K562 (cell line): ENCODE data around the gene ZCCHC3. TPM values are rescaled to one million over a fixed set of nuclear protein-coding genes. Genes with fewer than 3 reads are reported as not detected.
A peak's percentile ranks its signal among the peaks of the same experiment; 100 is the strongest.

ENCODE experiments used
- HMGN3 ChIP-seq: IDR thresholded peaks from 2 replicates; pipeline ENCODE4 v1.6.1; 2011; ENCODE audit warnings: borderline replicate concordance, low read depth, mild to moderate bottlenecking, mixed read lengths, low read length; ENCODE audit not compliant: insufficient read length; ENCODE audit errors: extremely low read depth
- RFX5 ChIP-seq: IDR thresholded peaks from 2 replicates; pipeline ENCODE4 v1.6.1; 2011; ENCODE audit warnings: low read depth, mild to moderate bottlenecking, improper control_type of control experiment, low read length
- ZC3H11A ChIP-seq: IDR thresholded peaks from 2 replicates; pipeline ENCODE4 v1.6.1; 2012; ENCODE audit warnings: low read depth, low read length, improper control_type of control experiment
- ZFX ChIP-seq: sonication (generic); formaldehyde crosslinking; IDR thresholded peaks from 2 replicates; pipeline ENCODE4 v1.8.0; 2022; ENCODE audit warnings: mild to moderate bottlenecking, missing genetic modification reagents, moderate library complexity
- ZNF77 ChIP-seq: fragments of 250-450 bp; sonication (Bioruptor Pico); IDR thresholded peaks from 2 replicates; pipeline ENCODE4 v1.5.0; 2020
- ZZZ3 ChIP-seq: fragments of 450-650 bp; IDR thresholded peaks from 2 replicates; pipeline ENCODE4 v1.6.1; 2016; ENCODE audit warnings: antibody characterized with exemption, mild to moderate bottlenecking, moderate library complexity
- polyA plus RNA-seq, 8 experiments: library from polyadenylated mRNA; depleted of rRNA in 4 of 8; stranded (reverse) in 5 of 8; unstranded in 3 of 8; fragments of >200 nt; fragmentation: Nextera tagmentation in 2 of 8; fragmentation: Illumina TruSeq in 1 of 8; extraction: Ambion mirVana in 2 of 8; extraction: Trizol in 1 of 8; gene quantifications; 2 replicates each; pipeline versions ENCODE4 v1.2.1 to v1.2.3, GENCODE V29; 2011 to 2014; ENCODE audit warnings: inconsistent platforms in 1 of 8, missing spikeins in 1 of 8
- total RNA-seq, 7 experiments: library from RNA; depleted of rRNA in 6 of 7; stranded (reverse); fragments of >200 nt in 6 of 7; fragmentation: Illumina TruSeq in 2 of 7; extraction: Trizol in 2 of 7; gene quantifications; 2 replicates each; pipeline versions ENCODE4 v1.2.1 to v1.2.3, GENCODE V29; 2011 to 2021; ENCODE audit warnings: low replicate concordance in 1 of 7
- TF ChIP-seq, protein P1 (sequence below): fragments of 450-650 bp; IDR thresholded peaks from 2 replicates; pipeline ENCODE4 v1.6.1; 2016; ENCODE audit warnings: mild to moderate bottlenecking, moderate library complexity
- TF ChIP-seq, protein P2 (sequence below): sonication (generic); formaldehyde crosslinking; IDR thresholded peaks from 2 replicates; pipeline ENCODE4 v1.8.0; 2022; ENCODE audit warnings: mild to moderate bottlenecking, missing genetic modification reagents
- TF ChIP-seq, protein P3 (sequence below), 2 experiments: IDR thresholded peaks; 2 replicates each; pipeline ENCODE4 v1.6.1; 2011; ENCODE audit warnings: borderline replicate concordance in 1 of 2, control low read depth in 1 of 2, low read depth in 1 of 2, low read length in 1 of 2, mild to moderate bottlenecking in 1 of 2, mixed read lengths in 1 of 2, moderate library complexity in 1 of 2; ENCODE audit not compliant: insufficient read depth in 1 of 2, insufficient read length in 1 of 2, poor library complexity in 1 of 2, severe bottlenecking in 1 of 2; ENCODE audit errors: extremely low read depth in 1 of 2

Gene ZCCHC3
- total and polyA plus RNA-seq, 9 of the 15 experiments (the other 6 are each of a cell fraction or from before 2014, with no cell fraction given), result 2.8 to 23.3 (median 16.5) TPM

DNA sequence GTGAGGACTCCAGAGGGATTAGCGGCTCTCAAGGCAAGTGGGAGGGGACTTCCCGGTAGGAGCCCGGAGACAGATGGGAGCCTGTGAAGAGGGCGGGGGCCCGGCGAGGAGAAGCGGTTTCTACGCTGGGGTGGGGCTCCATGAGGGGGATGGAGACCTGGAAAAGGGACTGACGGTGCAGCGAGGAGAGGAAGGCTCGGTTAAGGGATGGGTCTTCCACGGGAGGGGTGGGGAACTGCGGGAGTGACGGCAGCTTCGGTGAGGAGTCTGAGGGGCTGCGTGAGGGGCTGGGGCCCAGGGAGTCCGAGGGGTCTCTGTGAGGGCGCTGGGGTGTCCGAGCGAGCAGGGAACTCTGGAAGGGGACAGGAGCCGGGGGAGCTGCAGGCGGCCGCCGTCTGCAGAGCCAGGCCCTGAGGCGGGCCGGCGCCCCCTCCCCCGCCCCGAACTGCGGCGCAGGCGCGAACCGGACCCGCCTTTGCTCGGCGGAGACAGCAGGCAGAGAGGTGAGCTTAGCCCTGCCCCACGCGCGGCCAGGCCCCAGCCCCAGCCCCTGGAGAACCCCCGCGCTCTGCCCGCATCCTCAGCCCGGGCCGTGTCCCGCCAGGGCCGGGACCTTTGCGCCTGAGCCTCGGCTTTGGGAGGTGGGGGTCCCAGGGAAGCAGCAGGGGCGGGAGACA is 49.4 kb downstream of the ZCCHC3 start, which contains the start of gene NRSN2 (continued):
- TF ChIP-seq, protein P1, sequence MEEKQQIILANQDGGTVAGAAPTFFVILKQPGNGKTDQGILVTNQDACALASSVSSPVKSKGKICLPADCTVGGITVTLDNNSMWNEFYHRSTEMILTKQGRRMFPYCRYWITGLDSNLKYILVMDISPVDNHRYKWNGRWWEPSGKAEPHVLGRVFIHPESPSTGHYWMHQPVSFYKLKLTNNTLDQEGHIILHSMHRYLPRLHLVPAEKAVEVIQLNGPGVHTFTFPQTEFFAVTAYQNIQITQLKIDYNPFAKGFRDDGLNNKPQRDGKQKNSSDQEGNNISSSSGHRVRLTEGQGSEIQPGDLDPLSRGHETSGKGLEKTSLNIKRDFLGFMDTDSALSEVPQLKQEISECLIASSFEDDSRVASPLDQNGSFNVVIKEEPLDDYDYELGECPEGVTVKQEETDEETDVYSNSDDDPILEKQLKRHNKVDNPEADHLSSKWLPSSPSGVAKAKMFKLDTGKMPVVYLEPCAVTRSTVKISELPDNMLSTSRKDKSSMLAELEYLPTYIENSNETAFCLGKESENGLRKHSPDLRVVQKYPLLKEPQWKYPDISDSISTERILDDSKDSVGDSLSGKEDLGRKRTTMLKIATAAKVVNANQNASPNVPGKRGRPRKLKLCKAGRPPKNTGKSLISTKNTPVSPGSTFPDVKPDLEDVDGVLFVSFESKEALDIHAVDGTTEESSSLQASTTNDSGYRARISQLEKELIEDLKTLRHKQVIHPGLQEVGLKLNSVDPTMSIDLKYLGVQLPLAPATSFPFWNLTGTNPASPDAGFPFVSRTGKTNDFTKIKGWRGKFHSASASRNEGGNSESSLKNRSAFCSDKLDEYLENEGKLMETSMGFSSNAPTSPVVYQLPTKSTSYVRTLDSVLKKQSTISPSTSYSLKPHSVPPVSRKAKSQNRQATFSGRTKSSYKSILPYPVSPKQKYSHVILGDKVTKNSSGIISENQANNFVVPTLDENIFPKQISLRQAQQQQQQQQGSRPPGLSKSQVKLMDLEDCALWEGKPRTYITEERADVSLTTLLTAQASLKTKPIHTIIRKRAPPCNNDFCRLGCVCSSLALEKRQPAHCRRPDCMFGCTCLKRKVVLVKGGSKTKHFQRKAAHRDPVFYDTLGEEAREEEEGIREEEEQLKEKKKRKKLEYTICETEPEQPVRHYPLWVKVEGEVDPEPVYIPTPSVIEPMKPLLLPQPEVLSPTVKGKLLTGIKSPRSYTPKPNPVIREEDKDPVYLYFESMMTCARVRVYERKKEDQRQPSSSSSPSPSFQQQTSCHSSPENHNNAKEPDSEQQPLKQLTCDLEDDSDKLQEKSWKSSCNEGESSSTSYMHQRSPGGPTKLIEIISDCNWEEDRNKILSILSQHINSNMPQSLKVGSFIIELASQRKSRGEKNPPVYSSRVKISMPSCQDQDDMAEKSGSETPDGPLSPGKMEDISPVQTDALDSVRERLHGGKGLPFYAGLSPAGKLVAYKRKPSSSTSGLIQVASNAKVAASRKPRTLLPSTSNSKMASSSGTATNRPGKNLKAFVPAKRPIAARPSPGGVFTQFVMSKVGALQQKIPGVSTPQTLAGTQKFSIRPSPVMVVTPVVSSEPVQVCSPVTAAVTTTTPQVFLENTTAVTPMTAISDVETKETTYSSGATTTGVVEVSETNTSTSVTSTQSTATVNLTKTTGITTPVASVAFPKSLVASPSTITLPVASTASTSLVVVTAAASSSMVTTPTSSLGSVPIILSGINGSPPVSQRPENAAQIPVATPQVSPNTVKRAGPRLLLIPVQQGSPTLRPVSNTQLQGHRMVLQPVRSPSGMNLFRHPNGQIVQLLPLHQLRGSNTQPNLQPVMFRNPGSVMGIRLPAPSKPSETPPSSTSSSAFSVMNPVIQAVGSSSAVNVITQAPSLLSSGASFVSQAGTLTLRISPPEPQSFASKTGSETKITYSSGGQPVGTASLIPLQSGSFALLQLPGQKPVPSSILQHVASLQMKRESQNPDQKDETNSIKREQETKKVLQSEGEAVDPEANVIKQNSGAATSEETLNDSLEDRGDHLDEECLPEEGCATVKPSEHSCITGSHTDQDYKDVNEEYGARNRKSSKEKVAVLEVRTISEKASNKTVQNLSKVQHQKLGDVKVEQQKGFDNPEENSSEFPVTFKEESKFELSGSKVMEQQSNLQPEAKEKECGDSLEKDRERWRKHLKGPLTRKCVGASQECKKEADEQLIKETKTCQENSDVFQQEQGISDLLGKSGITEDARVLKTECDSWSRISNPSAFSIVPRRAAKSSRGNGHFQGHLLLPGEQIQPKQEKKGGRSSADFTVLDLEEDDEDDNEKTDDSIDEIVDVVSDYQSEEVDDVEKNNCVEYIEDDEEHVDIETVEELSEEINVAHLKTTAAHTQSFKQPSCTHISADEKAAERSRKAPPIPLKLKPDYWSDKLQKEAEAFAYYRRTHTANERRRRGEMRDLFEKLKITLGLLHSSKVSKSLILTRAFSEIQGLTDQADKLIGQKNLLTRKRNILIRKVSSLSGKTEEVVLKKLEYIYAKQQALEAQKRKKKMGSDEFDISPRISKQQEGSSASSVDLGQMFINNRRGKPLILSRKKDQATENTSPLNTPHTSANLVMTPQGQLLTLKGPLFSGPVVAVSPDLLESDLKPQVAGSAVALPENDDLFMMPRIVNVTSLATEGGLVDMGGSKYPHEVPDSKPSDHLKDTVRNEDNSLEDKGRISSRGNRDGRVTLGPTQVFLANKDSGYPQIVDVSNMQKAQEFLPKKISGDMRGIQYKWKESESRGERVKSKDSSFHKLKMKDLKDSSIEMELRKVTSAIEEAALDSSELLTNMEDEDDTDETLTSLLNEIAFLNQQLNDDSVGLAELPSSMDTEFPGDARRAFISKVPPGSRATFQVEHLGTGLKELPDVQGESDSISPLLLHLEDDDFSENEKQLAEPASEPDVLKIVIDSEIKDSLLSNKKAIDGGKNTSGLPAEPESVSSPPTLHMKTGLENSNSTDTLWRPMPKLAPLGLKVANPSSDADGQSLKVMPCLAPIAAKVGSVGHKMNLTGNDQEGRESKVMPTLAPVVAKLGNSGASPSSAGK, result peak; percentile 74
- TF ChIP-seq RFX5, result no peak
- TF ChIP-seq ZC3H11A, result no peak
- TF ChIP-seq, protein P2, sequence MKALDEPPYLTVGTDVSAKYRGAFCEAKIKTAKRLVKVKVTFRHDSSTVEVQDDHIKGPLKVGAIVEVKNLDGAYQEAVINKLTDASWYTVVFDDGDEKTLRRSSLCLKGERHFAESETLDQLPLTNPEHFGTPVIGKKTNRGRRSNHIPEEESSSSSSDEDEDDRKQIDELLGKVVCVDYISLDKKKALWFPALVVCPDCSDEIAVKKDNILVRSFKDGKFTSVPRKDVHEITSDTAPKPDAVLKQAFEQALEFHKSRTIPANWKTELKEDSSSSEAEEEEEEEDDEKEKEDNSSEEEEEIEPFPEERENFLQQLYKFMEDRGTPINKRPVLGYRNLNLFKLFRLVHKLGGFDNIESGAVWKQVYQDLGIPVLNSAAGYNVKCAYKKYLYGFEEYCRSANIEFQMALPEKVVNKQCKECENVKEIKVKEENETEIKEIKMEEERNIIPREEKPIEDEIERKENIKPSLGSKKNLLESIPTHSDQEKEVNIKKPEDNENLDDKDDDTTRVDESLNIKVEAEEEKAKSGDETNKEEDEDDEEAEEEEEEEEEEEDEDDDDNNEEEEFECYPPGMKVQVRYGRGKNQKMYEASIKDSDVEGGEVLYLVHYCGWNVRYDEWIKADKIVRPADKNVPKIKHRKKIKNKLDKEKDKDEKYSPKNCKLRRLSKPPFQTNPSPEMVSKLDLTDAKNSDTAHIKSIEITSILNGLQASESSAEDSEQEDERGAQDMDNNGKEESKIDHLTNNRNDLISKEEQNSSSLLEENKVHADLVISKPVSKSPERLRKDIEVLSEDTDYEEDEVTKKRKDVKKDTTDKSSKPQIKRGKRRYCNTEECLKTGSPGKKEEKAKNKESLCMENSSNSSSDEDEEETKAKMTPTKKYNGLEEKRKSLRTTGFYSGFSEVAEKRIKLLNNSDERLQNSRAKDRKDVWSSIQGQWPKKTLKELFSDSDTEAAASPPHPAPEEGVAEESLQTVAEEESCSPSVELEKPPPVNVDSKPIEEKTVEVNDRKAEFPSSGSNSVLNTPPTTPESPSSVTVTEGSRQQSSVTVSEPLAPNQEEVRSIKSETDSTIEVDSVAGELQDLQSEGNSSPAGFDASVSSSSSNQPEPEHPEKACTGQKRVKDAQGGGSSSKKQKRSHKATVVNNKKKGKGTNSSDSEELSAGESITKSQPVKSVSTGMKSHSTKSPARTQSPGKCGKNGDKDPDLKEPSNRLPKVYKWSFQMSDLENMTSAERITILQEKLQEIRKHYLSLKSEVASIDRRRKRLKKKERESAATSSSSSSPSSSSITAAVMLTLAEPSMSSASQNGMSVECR (CRISPR knock-in tag), result 0 out of 2 replicates have a peak, but pooled peaks have one; percentile 31
- no peak for TF ChIP-seq ZZZ3
- peak; percentile 27 for TF ChIP-seq HMGN3
- TF ChIP-seq ZFX (CRISPR knock-in tag), result peak; percentile 55; the same call in 1 of the 2 replicates
- TF ChIP-seq, protein P3, sequence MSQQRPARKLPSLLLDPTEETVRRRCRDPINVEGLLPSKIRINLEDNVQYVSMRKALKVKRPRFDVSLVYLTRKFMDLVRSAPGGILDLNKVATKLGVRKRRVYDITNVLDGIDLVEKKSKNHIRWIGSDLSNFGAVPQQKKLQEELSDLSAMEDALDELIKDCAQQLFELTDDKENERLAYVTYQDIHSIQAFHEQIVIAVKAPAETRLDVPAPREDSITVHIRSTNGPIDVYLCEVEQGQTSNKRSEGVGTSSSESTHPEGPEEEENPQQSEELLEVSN (IDR thresholded peaks at IDR 0.05; ENCODE audit: borderline replicate concordance in 1 of 2, extremely low read depth in 1 of 2, insufficient read depth in 1 of 2, insufficient read length in 1 of 2, low read depth in 1 of 2, low read length in 1 of 2, poor library complexity in 1 of 2, severe bottlenecking in 1 of 2), result peak in 1 of 2 experiments; percentile 59
- TF ChIP-seq ZNF77, result no peak
